Thyroid gland (tissue), 4 donors: Measurements from ENCODE around the gene IGLON5.

Experiments used
- POLR2A ChIP-seq, 2 donors: fragments of 450-650 bp; IDR thresholded peaks; one replicate each; pipeline ENCODE4 v1.6.1; 2017; ENCODE audit warnings: antibody characterized with exemption in 2 of 2, mild to moderate bottlenecking in 2 of 2, moderate library complexity in 1 of 2
- TF ChIP-seq, protein P1 (sequence below), 6 experiments: fragments of 200-600 bp in 3 of 6; fragments of 450-650 bp in 3 of 6; sonication (generic) in 3 of 6; IDR thresholded peaks; one replicate each; pipeline ENCODE4 v1.5.1; 2016 to 2019; ENCODE audit warnings: antibody characterized with exemption in 6 of 6, mild to moderate bottlenecking in 2 of 6, inconsistent platforms in 1 of 6, moderate library complexity in 1 of 6

DNA sequence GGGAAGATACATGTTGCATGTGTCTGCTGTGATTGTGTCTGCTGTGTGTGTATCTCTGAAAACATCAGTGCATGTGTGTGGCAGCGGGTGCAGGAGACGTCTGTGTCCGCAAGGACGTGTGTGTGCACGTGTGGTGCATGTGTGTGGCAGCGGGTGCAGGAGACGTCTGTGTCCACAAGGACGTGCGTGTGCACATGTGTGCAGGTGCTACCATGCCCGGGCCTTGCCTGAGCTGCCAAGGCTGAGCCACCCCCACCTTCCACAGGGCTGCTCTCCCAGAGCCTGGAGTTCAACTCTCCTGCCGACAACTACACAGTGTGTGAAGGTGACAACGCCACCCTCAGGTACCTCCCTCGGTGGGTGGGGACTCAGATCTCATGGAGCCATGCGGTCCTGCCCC is 10.4 kb downstream of the IGLON5 start:
- TF ChIP-seq, protein P1, sequence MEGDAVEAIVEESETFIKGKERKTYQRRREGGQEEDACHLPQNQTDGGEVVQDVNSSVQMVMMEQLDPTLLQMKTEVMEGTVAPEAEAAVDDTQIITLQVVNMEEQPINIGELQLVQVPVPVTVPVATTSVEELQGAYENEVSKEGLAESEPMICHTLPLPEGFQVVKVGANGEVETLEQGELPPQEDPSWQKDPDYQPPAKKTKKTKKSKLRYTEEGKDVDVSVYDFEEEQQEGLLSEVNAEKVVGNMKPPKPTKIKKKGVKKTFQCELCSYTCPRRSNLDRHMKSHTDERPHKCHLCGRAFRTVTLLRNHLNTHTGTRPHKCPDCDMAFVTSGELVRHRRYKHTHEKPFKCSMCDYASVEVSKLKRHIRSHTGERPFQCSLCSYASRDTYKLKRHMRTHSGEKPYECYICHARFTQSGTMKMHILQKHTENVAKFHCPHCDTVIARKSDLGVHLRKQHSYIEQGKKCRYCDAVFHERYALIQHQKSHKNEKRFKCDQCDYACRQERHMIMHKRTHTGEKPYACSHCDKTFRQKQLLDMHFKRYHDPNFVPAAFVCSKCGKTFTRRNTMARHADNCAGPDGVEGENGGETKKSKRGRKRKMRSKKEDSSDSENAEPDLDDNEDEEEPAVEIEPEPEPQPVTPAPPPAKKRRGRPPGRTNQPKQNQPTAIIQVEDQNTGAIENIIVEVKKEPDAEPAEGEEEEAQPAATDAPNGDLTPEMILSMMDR (IDR thresholded peaks at IDR 0.05), result no peak
- no peak for TF ChIP-seq POLR2A (IDR thresholded peaks at IDR 0.05)
